B cell (primary cell): ENCODE measurements around the gene MRPL34. TPM values are rescaled to one million over a fixed set of nuclear protein-coding genes. Genes with fewer than 3 reads are reported as not detected.

Experiments used
- ATAC-seq: fragments of 200-7000 bp; cut with Tn5 transposase; one replicate; pipeline ENCODE4 v1.10.0; 2021; ENCODE audit warnings: low read depth, mild to moderate bottlenecking, moderate number of reproducible peaks, moderate library complexity
- CTCF ChIA-PET: fragments of 350-600 bp; sonication (Branson Sonifier 250); formaldehyde crosslinking; loops from one replicate; lab custom pipeline; 2021; ENCODE audit warnings: antibody characterized with exemption, inconsistent platforms; lab: Charles Lee
- POLR2A ChIA-PET: fragments of 350-600 bp; sonication (Branson Sonifier 250); formaldehyde crosslinking; loops from one replicate; lab custom pipeline; 2021; ENCODE audit warnings: antibody characterized with exemption; lab: Charles Lee
- DNase-seq: peaks from one replicate; pipeline ENCODE4 v3.0.0; 2013
- H2AFZ ChIP-seq: 2 replicates; pipeline ENCODE4 v1.6.1; 2012; ENCODE audit warnings: mild to moderate bottlenecking, low read depth, low read length; ENCODE audit not compliant: insufficient read depth, poor library complexity, severe bottlenecking
- H3K27ac ChIP-seq, 2 donors: 1 replicate in 1 of 2; 2 replicates in 1 of 2; pipeline ENCODE4 v1.5.1; 2012 to 2013; ENCODE audit warnings: low read length in 2 of 2, mild to moderate bottlenecking in 2 of 2, moderate library complexity in 1 of 2
- H3K27me3 ChIP-seq, 4 experiments: fragments of 200-600 bp in 1 of 4; sonication (generic) in 1 of 4; replicated peaks in 1 of 4; 1 replicate in 2 of 4; 2 replicates in 2 of 4; pipeline versions ENCODE4 v1.6.1 to v1.7.0; 2013 to 2016; ENCODE audit warnings: low read length in 3 of 4, mild to moderate bottlenecking in 2 of 4, mixed read lengths in 1 of 4, moderate library complexity in 1 of 4; ENCODE audit not compliant: insufficient read depth in 4 of 4, control insufficient read depth in 3 of 4; ENCODE audit errors: control extremely low read depth in 1 of 4
- H3K36me3 ChIP-seq, 2 experiments: replicated peaks in 1 of 2; 1 replicate in 1 of 2; 2 replicates in 1 of 2; pipeline versions ENCODE4 v1.6.1 to v1.7.1; 2013; ENCODE audit warnings: low read length in 1 of 2; ENCODE audit not compliant: insufficient read depth in 2 of 2, control insufficient read depth in 1 of 2; ENCODE audit errors: control extremely low read depth in 1 of 2, extremely low read depth in 1 of 2
- H3K4me1 ChIP-seq, 2 donors: fragments of 200-600 bp in 1 of 2; sonication (generic) in 1 of 2; 1 replicate in 1 of 2; 2 replicates in 1 of 2; pipeline versions ENCODE4 v1.5.1 to v1.6.1; 2013 to 2017; ENCODE audit warnings: low read length in 2 of 2; ENCODE audit not compliant: control insufficient read depth in 2 of 2, insufficient read depth in 2 of 2
- H3K4me2 ChIP-seq: replicated peaks from 2 replicates; pipeline ENCODE3; 2012; ENCODE audit warnings: mild to moderate bottlenecking, low read depth, low read length; ENCODE audit not compliant: poor library complexity, severe bottlenecking
- H3K4me3 ChIP-seq, 5 experiments: fragments of 200-600 bp in 1 of 5; sonication (generic) in 1 of 5; 1 replicate in 3 of 5; 2 replicates in 2 of 5; pipeline versions ENCODE4 v1.5.1 to v1.7.0; 2011 to 2016; ENCODE audit warnings: low read length in 4 of 5, mild to moderate bottlenecking in 4 of 5, low read depth in 2 of 5, control low read depth in 1 of 5, moderate library complexity in 1 of 5; ENCODE audit not compliant: insufficient read depth in 1 of 5; ENCODE audit errors: control extremely low read depth in 1 of 5, extremely low read depth in 1 of 5
- H3K79me2 ChIP-seq: fragments of 200-600 bp; sonication (generic); one replicate; pipeline ENCODE4 v1.6.0; 2016; ENCODE audit warnings: low read length; ENCODE audit not compliant: control insufficient read depth, insufficient read depth
- H3K9ac ChIP-seq: fragments of 200-600 bp; sonication (generic); 2 replicates; pipeline ENCODE4 v1.6.1; 2017; ENCODE audit warnings: mild to moderate bottlenecking, low read length, moderate library complexity
- H3K9me3 ChIP-seq, 3 donors: one replicate each; pipeline versions ENCODE4 v1.6.1 to v1.7.1; 2013; ENCODE audit warnings: low read length in 2 of 3; ENCODE audit not compliant: control insufficient read depth in 2 of 3, insufficient read depth in 1 of 3; ENCODE audit errors: control extremely low read depth in 1 of 3
- H4K20me1 ChIP-seq: 2 replicates; pipeline ENCODE4 v1.6.0; 2012; ENCODE audit warnings: mild to moderate bottlenecking, low read length; ENCODE audit not compliant: insufficient read depth, control insufficient read depth, poor library complexity, severe bottlenecking
- H3K27ac Mint-ChIP-seq: one replicate; pipeline ENCODE4 v1.8.0; 2021; ENCODE audit warnings: mixed read lengths
- H3K27me3 Mint-ChIP-seq: one replicate; pipeline ENCODE4 v1.8.0; 2021; ENCODE audit warnings: mixed read lengths
- H3K4me1 Mint-ChIP-seq: one replicate; pipeline ENCODE4 v1.8.0; 2021; ENCODE audit warnings: mixed read lengths
- H3K4me3 Mint-ChIP-seq: one replicate; pipeline ENCODE4 v1.8.0; 2021; ENCODE audit warnings: mixed read lengths
- H3K9me3 Mint-ChIP-seq: one replicate; pipeline ENCODE4 v1.8.0; 2022; ENCODE audit warnings: mixed read lengths; ENCODE audit not compliant: insufficient read depth
- EZH2 ChIP-seq: IDR thresholded peaks from 2 replicates; pipeline ENCODE4 v1.6.1; 2012; ENCODE audit warnings: borderline replicate concordance, low read depth, mild to moderate bottlenecking, moderate library complexity, low read length; ENCODE audit not compliant: insufficient read depth, poor library complexity, severe bottlenecking
- WGBS: methylation state at CpG from one replicate; pipeline ENCODE4 v1.1.5; 2013; ENCODE audit warnings: missing lambda C conversion rate; ENCODE audit not compliant: insufficient coverage; 5-methylcytosine and 5-hydroxymethylcytosine counted together
- intact Hi-C: fragments of 100-400 bp; cut with micrococcal nuclease; formaldehyde crosslinking; loops from one replicate; pipeline ENCODE4 v1.10.0; 2022
- polyA plus RNA-seq: library from polyadenylated mRNA; depleted of rRNA; stranded (reverse); fragments of >200 nt; gene quantifications from 2 replicates; pipeline ENCODE4 v1.2.3, GENCODE V29; 2012
- total RNA-seq, 2 donors: library from RNA; stranded (reverse); fragments of 120-200 nt in 1 of 2; gene quantifications; 1 replicate in 1 of 2; 2 replicates in 1 of 2; pipeline versions ENCODE4 v1.2.3 to v1.2.4, GENCODE V29; 2013 to 2022
- TF ChIP-seq, protein P1 (sequence below): fragments of 200-600 bp; IDR thresholded peaks from one replicate; pipeline ENCODE4 v1.8.0; 2022; ENCODE audit warnings: antibody characterized with exemption, mild to moderate bottlenecking

Gene MRPL34
- total and polyA plus RNA-seq, 2 donors (not counting 1 experiment from before 2014, with no cell fraction given): 16.5 to 45.7 TPM

DNA sequence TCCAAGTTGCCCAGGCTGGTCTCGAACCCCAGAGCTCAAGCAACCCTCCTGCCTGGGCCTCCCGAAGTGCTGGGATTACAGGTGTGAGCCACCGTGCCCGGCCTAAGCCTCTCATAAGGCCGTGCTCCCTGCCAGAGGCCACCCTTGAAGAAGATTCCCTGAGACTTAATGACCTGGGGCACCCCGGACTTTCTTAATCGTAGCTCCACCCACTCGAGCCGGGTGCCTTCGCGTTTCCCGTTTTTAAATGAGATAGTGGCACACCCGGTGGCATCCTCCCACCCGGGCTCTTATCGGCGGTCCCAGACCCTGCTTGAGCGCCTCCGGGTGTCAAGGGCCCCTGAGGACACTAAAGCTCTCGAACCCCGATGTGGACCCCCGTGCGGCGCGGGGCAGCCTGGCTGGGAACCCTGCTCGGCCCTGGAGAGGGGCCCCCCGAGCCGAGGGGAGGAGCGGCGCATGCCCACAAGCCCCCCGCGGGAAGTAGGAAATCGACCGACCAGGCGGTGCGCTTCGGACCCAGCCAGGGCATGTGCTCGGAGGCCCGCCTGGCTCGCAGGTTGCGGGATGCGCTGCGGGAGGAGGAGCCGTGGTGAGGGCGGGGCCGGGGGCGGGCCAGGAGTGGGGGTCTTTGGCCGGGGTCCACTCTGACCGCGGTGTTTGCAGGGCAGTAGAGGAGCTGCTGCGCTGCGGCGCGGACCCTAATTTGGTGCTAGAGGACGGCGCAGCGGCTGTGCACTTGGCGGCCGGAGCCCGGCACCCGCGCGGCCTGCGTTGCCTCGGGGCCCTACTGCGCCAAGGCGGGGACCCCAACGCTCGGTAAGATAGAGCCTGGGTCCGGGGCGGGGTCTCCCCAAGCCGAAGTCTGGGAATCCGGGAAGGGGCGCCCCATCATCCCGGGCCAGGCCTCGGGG is 24.0 kb upstream of the MRPL34 start, which contains the start of gene ANKLE1:
TSS of gene ANKLE1 (plus strand) at position 511 of the 914 bp plus-strand sequence. CDS start at position 531, 20 bp downstream.
- 3% methylated on average over 75 of the region's 75 CpGs for WGBS
- Histone ChIP-seq H3K9ac (peak within 1 kb of the TSS; percentile 78), H3K9me3 (no peaks in the 10 kb centered on the region), H3K27me3 (no peaks in the 10 kb centered on the region), H3K27ac (peak within 1 kb of the TSS; percentile 16 to 33), H2AFZ (peak within 1 kb of the TSS; percentile 85), H3K79me2 (no peaks in the 10 kb centered on the region), H4K20me1 (no peaks in the 10 kb centered on the region), H3K4me3 (peak within 1 kb of the TSS; percentile 48 to 92 (median 66)), H3K4me2 (peak within 1 kb of the TSS; percentile 92), H3K36me3 (peaks cover 0 to 20% of the 10 kb centered on the region in 2 experiments), H3K4me1 (peaks cover 5 to 21% of the 10 kb centered on the region in 2 donors)
- H3K4me3 Mint-ChIP-seq: peak within 1 kb of the TSS; percentile 93
- TF ChIP-seq EZH2: no peak
- TF ChIP-seq, protein P1, sequence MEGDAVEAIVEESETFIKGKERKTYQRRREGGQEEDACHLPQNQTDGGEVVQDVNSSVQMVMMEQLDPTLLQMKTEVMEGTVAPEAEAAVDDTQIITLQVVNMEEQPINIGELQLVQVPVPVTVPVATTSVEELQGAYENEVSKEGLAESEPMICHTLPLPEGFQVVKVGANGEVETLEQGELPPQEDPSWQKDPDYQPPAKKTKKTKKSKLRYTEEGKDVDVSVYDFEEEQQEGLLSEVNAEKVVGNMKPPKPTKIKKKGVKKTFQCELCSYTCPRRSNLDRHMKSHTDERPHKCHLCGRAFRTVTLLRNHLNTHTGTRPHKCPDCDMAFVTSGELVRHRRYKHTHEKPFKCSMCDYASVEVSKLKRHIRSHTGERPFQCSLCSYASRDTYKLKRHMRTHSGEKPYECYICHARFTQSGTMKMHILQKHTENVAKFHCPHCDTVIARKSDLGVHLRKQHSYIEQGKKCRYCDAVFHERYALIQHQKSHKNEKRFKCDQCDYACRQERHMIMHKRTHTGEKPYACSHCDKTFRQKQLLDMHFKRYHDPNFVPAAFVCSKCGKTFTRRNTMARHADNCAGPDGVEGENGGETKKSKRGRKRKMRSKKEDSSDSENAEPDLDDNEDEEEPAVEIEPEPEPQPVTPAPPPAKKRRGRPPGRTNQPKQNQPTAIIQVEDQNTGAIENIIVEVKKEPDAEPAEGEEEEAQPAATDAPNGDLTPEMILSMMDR: no peak
- CTCF ChIA-PET: interaction anchor here (0.6 to 5.9 kb wide), 22 partner anchors 10 to 569 kb away, joined by 3 to 52 read pairs (median 4); partner anchors contain the start of genes BABAM1, DDA1, MRPL34 and USE1
- POLR2A ChIA-PET: interaction anchor here (0.6 to 1.5 kb wide), 11 partner anchors 8 to 567 kb away, joined by 3 to 12 read pairs (median 5); partner anchors contain the start of genes BABAM1, MYO9B, OCEL1 and USE1
- peak; percentile 75 for DNase-seq
- ATAC-seq: peak; percentile 65
- peaks cover 8% of the 10 kb centered on the region for H3K4me1 Mint-ChIP-seq
- H3K27me3 Mint-ChIP-seq: no peaks in the 10 kb centered on the region
- H3K9me3 Mint-ChIP-seq: no peaks in the 10 kb centered on the region
- peak within 1 kb of the TSS; percentile 63 for H3K27ac Mint-ChIP-seq
- intact Hi-C loops: loop anchor here (1.0 to 10.0 kb wide), 5 partner anchors 20 to 567 kb away; no protein-coding TSS in a partner anchor
